K562 (cell line): ENCODE results near the gene ZNF346. TPM values are rescaled to one million over a fixed set of nuclear protein-coding genes. Genes with fewer than 3 reads are reported as not detected.
A peak's percentile ranks its signal among the peaks of the same experiment; 100 is the strongest.

Experiments used
- CUX1 ChIP-seq: fragments of 200-800 bp; sonication (Bioruptor generic); IDR thresholded peaks from 2 replicates; pipeline ENCODE4 v1.6.1; 2016; ENCODE audit warnings: missing genetic modification characterization, missing compliant biosample characterization
- ELK1 ChIP-seq: sonication (generic); formaldehyde crosslinking; IDR thresholded peaks from 2 replicates; pipeline ENCODE4 v1.8.1; 2022; ENCODE audit warnings: missing genetic modification reagents
- ELK3 ChIP-seq: fragments of 450-650 bp; formaldehyde crosslinking; IDR thresholded peaks from 2 replicates; pipeline ENCODE4 v1.4.0; 2020; ENCODE audit warnings: mild to moderate bottlenecking
- KAT7 ChIP-seq: sonication (generic); formaldehyde crosslinking; IDR thresholded peaks from 2 replicates; pipeline ENCODE4 v1.8.0; 2022; ENCODE audit warnings: missing genetic modification reagents, mild to moderate bottlenecking, borderline replicate concordance
- KHSRP ChIP-seq: fragments of 450-650 bp; IDR thresholded peaks from 2 replicates; pipeline ENCODE4 v1.6.1; 2017
- MEF2A ChIP-seq: IDR thresholded peaks from 2 replicates; pipeline ENCODE4 v1.6.1; 2011; ENCODE audit warnings: low read depth, mild to moderate bottlenecking, low read length, moderate library complexity; ENCODE audit not compliant: control insufficient read depth
- NCOA6 ChIP-seq: fragments of 450-650 bp; IDR thresholded peaks from 2 replicates; pipeline ENCODE4 v1.6.1; 2017; ENCODE audit warnings: mild to moderate bottlenecking
- PTBP1 ChIP-seq: fragments of 200-400 bp; formaldehyde crosslinking; IDR thresholded peaks from 2 replicates; pipeline ENCODE4 v1.6.1; 2017; ENCODE audit warnings: low read depth, low read length
- ZBTB11 ChIP-seq, 3 experiments: fragments of 200-800 bp in 1 of 3; fragments of 250-450 bp in 1 of 3; fragments of 450-650 bp in 1 of 3; sonication (Bioruptor Pico) in 1 of 3; sonication (Bioruptor generic) in 1 of 3; formaldehyde crosslinking in 1 of 3; IDR thresholded peaks; 2 replicates each; pipeline versions ENCODE4 v1.6.1 to v1.8.0; 2016 to 2022; ENCODE audit warnings: mild to moderate bottlenecking in 2 of 3, missing genetic modification characterization in 2 of 3, missing compliant biosample characterization in 1 of 3, moderate library complexity in 1 of 3
- ZNF174 ChIP-seq: fragments of 250-450 bp; sonication (Bioruptor Pico); IDR thresholded peaks from 2 replicates; pipeline ENCODE4 v1.4.0; 2020; ENCODE audit warnings: mild to moderate bottlenecking
- ZNF277 ChIP-seq: fragments of 250-450 bp; sonication (Bioruptor Pico); IDR thresholded peaks from 2 replicates; pipeline ENCODE4 v1.8.0; 2022; ENCODE audit warnings: inconsistent platforms, mild to moderate bottlenecking, moderate library complexity, borderline replicate concordance
- ZNF707 ChIP-seq: fragments of 250-450 bp; sonication (Bioruptor Pico); conservative IDR thresholded peaks from 2 replicates; pipeline ENCODE4 v1.8.0; 2022; ENCODE audit warnings: inconsistent platforms, mild to moderate bottlenecking, moderate library complexity
- polyA plus RNA-seq, 8 experiments: library from polyadenylated mRNA; depleted of rRNA in 4 of 8; stranded (reverse) in 5 of 8; unstranded in 3 of 8; fragments of >200 nt; fragmentation: Nextera tagmentation in 2 of 8; fragmentation: Illumina TruSeq in 1 of 8; extraction: Ambion mirVana in 2 of 8; extraction: Trizol in 1 of 8; gene quantifications; 2 replicates each; pipeline versions ENCODE4 v1.2.1 to v1.2.3, GENCODE V29; 2011 to 2014; ENCODE audit warnings: inconsistent platforms in 1 of 8, missing spikeins in 1 of 8
- total RNA-seq, 7 experiments: library from RNA; depleted of rRNA in 6 of 7; stranded (reverse); fragments of >200 nt in 6 of 7; fragmentation: Illumina TruSeq in 2 of 7; extraction: Trizol in 2 of 7; gene quantifications; 2 replicates each; pipeline versions ENCODE4 v1.2.1 to v1.2.3, GENCODE V29; 2011 to 2021; ENCODE audit warnings: low replicate concordance in 1 of 7

ZNF346 gene
- total and polyA plus RNA-seq, 9 of the 15 experiments (the other 6 are each of a cell fraction or from before 2014, with no cell fraction given): 5.0 to 25.1 (median 20.1) TPM

GRCh38 chr5:176994460-176995121 lies 27.9 kb upstream of the ZNF346 start (continued):
- TF ChIP-seq CUX1 (CRISPR knock-in tag) (0 out of 2 replicates have a peak, but pooled peaks have one; percentile 2), ELK1 (CRISPR knock-in tag) (no peak), MEF2A (peak; percentile 58), ZNF174 (0 out of 2 replicates have a peak, but pooled peaks have one; percentile 48), KAT7 (CRISPR knock-in tag) (peak; percentile 80; the same call in 1 of the 2 replicates), PTBP1 (no peak), NCOA6 (no peak), ZBTB11 (CRISPR knock-in tag; IDR thresholded peaks at IDR 0.05) (no peak; a peak in 1 of 6 replicates), ZNF277 (CRISPR knock-in tag) (no peak), ZNF707 (CRISPR knock-in tag) (0 out of 2 replicates have a peak, but pooled peaks have one; percentile 22), KHSRP (peak; percentile 73), ELK3 (CRISPR knock-in tag) (no peak)
